GM23248 (cell line): ENCODE results near the gene RINL. TPM values are rescaled to one million over a fixed set of nuclear protein-coding genes. Genes with fewer than 3 reads are reported as not detected.
"Not testable (repeated sequence)": the region's sequence is repeated elsewhere in the genome, so short reads cannot be mapped to it uniquely, and the experiment has no call there.

Experiments used
- DNase-seq: peaks from one replicate; pipeline ENCODE4 v3.0.0-alpha.2; 2015
- H2AFZ ChIP-seq: fragments of 200-600 bp; sonication (generic); 2 replicates; pipeline ENCODE4 v1.6.1; 2016; ENCODE audit warnings: antibody characterized with exemption
- H3F3A ChIP-seq: fragments of 200-600 bp; sonication (generic); 2 replicates; pipeline ENCODE4 v1.6.1; 2016; ENCODE audit warnings: mild to moderate bottlenecking, antibody characterized with exemption, mixed run types; ENCODE audit not compliant: insufficient read depth
- H3K27ac ChIP-seq: fragments of 200-600 bp; sonication (generic); 2 replicates; pipeline ENCODE4 v1.5.1; 2016; ENCODE audit warnings: mild to moderate bottlenecking
- H3K27me3 ChIP-seq: fragments of 200-600 bp; sonication (generic); replicated peaks from 2 replicates; pipeline ENCODE4 v1.6.1; 2016; ENCODE audit warnings: mild to moderate bottlenecking; ENCODE audit not compliant: insufficient read depth
- H3K36me3 ChIP-seq: fragments of 200-600 bp; sonication (generic); 2 replicates; pipeline ENCODE4 v1.6.1; 2016; ENCODE audit warnings: low read depth, mild to moderate bottlenecking
- H3K4me1 ChIP-seq: fragments of 200-600 bp; sonication (generic); 2 replicates; pipeline ENCODE4 v1.6.1; 2016; ENCODE audit warnings: mild to moderate bottlenecking; ENCODE audit not compliant: insufficient read depth
- H3K4me2 ChIP-seq: fragments of 200-600 bp; sonication (generic); one replicate; pipeline ENCODE4 v1.6.1; 2016; ENCODE audit warnings: mild to moderate bottlenecking; ENCODE audit not compliant: unreplicated experiment
- H3K4me3 ChIP-seq: fragments of 200-600 bp; sonication (generic); 2 replicates; pipeline ENCODE4 v1.5.1; 2016; ENCODE audit warnings: mild to moderate bottlenecking
- H3K79me2 ChIP-seq: fragments of 200-600 bp; sonication (generic); 2 replicates; pipeline ENCODE4 v1.6.1; 2016; ENCODE audit warnings: mild to moderate bottlenecking; ENCODE audit not compliant: insufficient read depth
- H3K9ac ChIP-seq: fragments of 200-600 bp; sonication (generic); 2 replicates; pipeline ENCODE4 v1.6.1; 2016; ENCODE audit warnings: mild to moderate bottlenecking
- H3K9me2 ChIP-seq: fragments of 200-600 bp; sonication (generic); 2 replicates; pipeline ENCODE4 v1.6.1; 2016; ENCODE audit warnings: mixed run types, mild to moderate bottlenecking, moderate library complexity; ENCODE audit not compliant: insufficient read depth
- H3K9me3 ChIP-seq: fragments of 200-600 bp; sonication (generic); one replicate; pipeline ENCODE4 v1.6.1; 2017; ENCODE audit warnings: low read depth
- H4K20me1 ChIP-seq: fragments of 200-600 bp; sonication (generic); 2 replicates; pipeline ENCODE4 v1.6.0; 2016; ENCODE audit not compliant: insufficient read depth
- EZH2 ChIP-seq: fragments of 200-600 bp; sonication (generic); IDR thresholded peaks from 2 replicates; pipeline ENCODE4 v1.6.1; 2018; ENCODE audit warnings: antibody characterized with exemption, mild to moderate bottlenecking; ENCODE audit not compliant: insufficient read depth, poor library complexity, severe bottlenecking
- EZH2phosphoT487 ChIP-seq: fragments of 200-600 bp; sonication (generic); IDR thresholded peaks from 2 replicates; pipeline ENCODE4 v1.6.1; 2018; ENCODE audit warnings: antibody characterized with exemption, moderate library complexity, mild to moderate bottlenecking, low read depth; ENCODE audit not compliant: insufficient read depth
- WGBS, 2 experiments: methylation state at CpG; one replicate each; pipeline ENCODE4 v1.1.6; 2015 to 2017; ENCODE audit warnings: low lambda C conversion rate in 2 of 2, low coverage in 1 of 2; ENCODE audit errors: missing lambda C conversion rate in 2 of 2; 5-methylcytosine and 5-hydroxymethylcytosine counted together
- in situ Hi-C: fragments of 300-500 bp; cut with MboI; formaldehyde crosslinking; loops from 2 replicates; pipeline ENCODE4 v1.15.0; 2020
- polyA plus RNA-seq: library from polyadenylated mRNA; unstranded; fragments of >200 nt; fragmentation: Nextera tagmentation; extraction: Ambion mirVana; gene quantifications from 2 replicates; pipeline ENCODE4 v1.2.1, GENCODE V29; 2016
- total RNA-seq: library from RNA; depleted of rRNA; stranded (reverse); fragments of >200 nt; shearing (Covaris generic); gene quantifications from 2 replicates; pipeline ENCODE4 v1.2.3, GENCODE V29; 2014

RINL gene
- total and polyA plus RNA-seq, 2 experiments from 2014 or later = 2.0 to 5.8 TPM

DNA sequence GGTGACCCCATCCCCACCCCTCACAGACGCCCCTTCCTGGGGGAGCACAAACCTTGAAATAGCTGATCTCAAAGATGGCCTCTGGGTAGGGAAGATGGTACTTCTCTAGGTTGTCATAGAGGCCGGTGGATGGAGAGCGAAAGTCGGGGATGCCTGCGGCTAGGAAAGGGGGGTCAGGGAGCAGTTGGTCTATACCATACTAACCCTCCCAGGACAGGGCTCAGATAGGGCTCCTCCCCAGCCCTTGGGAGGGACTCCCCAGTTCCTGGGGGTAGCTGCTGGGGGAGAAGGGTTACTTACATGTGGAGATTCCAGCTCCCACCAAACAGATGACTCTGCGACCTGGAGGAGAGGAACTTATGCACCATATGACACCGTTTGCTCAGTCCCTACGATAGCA is 11.7 kb upstream of the RINL start:
- Histone ChIP-seq H3F3A (no peaks in the 10 kb centered on the region), H3K9me3 (no peaks in the 10 kb centered on the region), H3K4me3 (no peak overlapping the region), H3K27ac (no peak overlapping the region), H4K20me1 (no peaks in the 10 kb centered on the region), H3K36me3 (no peaks in the 10 kb centered on the region), H3K4me1 (no peaks in the 10 kb centered on the region), H3K9ac (no peak overlapping the region), H3K79me2 (no peaks in the 10 kb centered on the region), H2AFZ (no peak overlapping the region), H3K27me3 (no peaks in the 10 kb centered on the region), H3K9me2 (no peaks in the 10 kb centered on the region), H3K4me2 (no peak overlapping the region)
- in situ Hi-C loops = no loop called here
- WGBS, 2 experiments = 79 to 84% methylated on average over 8 of the region's 8 CpGs
- TF ChIP-seq EZH2 (no peak), EZH2phosphoT487 (no peak)
- DNase-seq = no peak

DNA sequence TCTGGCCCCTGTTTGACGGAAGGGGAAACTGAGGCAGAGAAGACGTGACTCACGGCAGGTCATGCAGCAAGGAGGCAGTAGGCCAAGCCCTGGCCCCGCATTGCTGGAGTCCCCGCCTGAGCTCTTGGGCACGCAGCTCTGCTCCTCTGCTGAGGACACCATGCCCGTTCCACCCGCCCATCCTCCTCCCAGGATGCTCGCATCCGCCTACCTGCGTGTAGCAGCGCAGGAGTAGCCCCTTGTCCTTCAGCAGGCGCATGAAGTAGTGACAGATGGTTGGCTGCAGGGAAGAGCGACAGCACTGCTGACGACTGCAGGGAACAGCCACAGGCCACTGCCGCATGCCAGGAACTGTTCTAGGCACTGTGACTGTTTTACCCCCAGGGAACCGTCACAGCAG is 10.8 kb upstream of the RINL start:
- no peak for TF ChIP-seq EZH2
- TF ChIP-seq EZH2phosphoT487 = no peak
- H3K27ac ChIP-seq = no peak overlapping the region
- H4K20me1 ChIP-seq = no peaks in the 10 kb centered on the region
- no peaks in the 10 kb centered on the region for H3F3A ChIP-seq
- no peak for DNase-seq
- no peak overlapping the region for H2AFZ ChIP-seq
- H3K9me3 ChIP-seq = no peaks in the 10 kb centered on the region
- no peaks in the 10 kb centered on the region for H3K4me1 ChIP-seq
- H3K79me2 ChIP-seq = no peaks in the 10 kb centered on the region
- in situ Hi-C loops = no loop called here
- H3K9me2 ChIP-seq = no peaks in the 10 kb centered on the region
- H3K4me3 ChIP-seq = no peak overlapping the region
- H3K9ac ChIP-seq = no peak overlapping the region
- no peaks in the 10 kb centered on the region for H3K36me3 ChIP-seq
- H3K4me2 ChIP-seq = no peak overlapping the region
- 85 to 89% methylated on average over 16 to 17 of the region's 17 CpGs for WGBS, 2 experiments
- no peaks in the 10 kb centered on the region for H3K27me3 ChIP-seq

- DNase-seq, in situ Hi-C loops, H3K27me3 ChIP-seq, H4K20me1 ChIP-seq, H3K4me2 ChIP-seq, H3K4me1 ChIP-seq, H3F3A ChIP-seq, H3K36me3 ChIP-seq, H3K9me2 ChIP-seq, H3K9ac ChIP-seq, H2AFZ ChIP-seq, H3K9me3 ChIP-seq, H3K4me3 ChIP-seq, H3K27ac ChIP-seq, H3K79me2 ChIP-seq: not testable (repeated sequence)
- WGBS, 2 experiments = 86 to 88% methylated on average over 3 of the region's 3 CpGs
Observed at GRCh38 chr19:38884691-38885090, 6.6 kb upstream of the RINL start.

- Histone ChIP-seq H3K4me2 (no peak overlapping the region), H3K27me3 (no peaks in the 10 kb centered on the region), H3K9me3 (no peaks in the 10 kb centered on the region), H3K79me2 (no peaks in the 10 kb centered on the region), H4K20me1 (no peaks in the 10 kb centered on the region), H3K9ac (no peak overlapping the region), H3F3A (no peaks in the 10 kb centered on the region), H3K36me3 (no peaks in the 10 kb centered on the region), H2AFZ (no peak overlapping the region), H3K4me3 (no peak overlapping the region), H3K9me2 (no peaks in the 10 kb centered on the region), H3K27ac (no peak overlapping the region), H3K4me1 (no peaks in the 10 kb centered on the region)
- in situ Hi-C loops = no loop called here
- DNase-seq = no peak
- TF ChIP-seq EZH2phosphoT487 = no peak
- TF ChIP-seq EZH2 = no peak
- 97 to 98% methylated on average over 9 of the region's 9 CpGs for WGBS, 2 experiments
Observed at GRCh38 chr19:38883286-38883685, 5.2 kb upstream of the RINL start.

DNA sequence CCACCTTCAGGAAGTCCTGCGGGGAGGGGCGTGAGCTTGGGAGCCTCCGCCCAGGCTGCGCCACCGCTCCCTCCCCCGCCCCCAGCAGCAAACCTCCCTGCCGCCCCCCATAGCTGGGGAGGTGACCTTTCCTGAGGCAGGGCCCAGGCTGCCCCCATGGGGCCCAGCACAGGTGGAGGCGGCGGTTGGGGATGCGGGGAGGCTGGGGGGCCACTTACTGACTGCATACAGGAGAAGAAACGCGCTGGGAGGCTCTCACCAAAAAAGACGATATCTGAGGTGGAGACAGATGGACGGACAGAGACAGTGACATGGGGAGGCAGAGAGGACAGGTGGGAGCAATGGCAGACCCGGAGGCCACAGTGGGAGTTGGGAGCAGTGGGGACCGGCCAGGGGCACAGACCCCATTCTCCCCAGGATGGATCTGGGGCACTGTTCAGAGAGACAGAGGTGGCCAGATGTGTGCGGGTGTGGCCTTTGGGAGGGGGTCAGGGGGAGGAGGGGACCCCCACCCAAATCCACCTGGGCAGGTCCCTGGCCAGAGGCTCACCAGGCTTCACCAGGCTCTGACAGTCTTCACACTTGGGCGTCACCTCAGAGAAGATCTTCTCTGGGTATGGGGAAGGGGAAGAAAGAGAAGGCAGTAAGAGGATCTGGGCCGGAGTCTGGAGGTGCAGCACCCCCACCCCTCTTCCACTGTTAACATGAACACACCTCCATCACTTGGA is 3.0 kb upstream of the RINL start:
- H3K9me3 ChIP-seq = no peaks in the 10 kb centered on the region
- H3K9me2 ChIP-seq = no peaks in the 10 kb centered on the region
- TF ChIP-seq EZH2phosphoT487 (no peak), EZH2 (no peak)
- no peak for DNase-seq
- H3K4me1 ChIP-seq = no peaks in the 10 kb centered on the region
- in situ Hi-C loops = no loop called here
- no peak overlapping the region for H3K9ac ChIP-seq
- H3K27ac ChIP-seq = no peak overlapping the region
- no peaks in the 10 kb centered on the region for H3K79me2 ChIP-seq
- H3K4me2 ChIP-seq = no peak overlapping the region
- no peaks in the 10 kb centered on the region for H3K27me3 ChIP-seq
- H2AFZ ChIP-seq = no peak overlapping the region
- H3F3A ChIP-seq = no peaks in the 10 kb centered on the region
- no peak overlapping the region for H3K4me3 ChIP-seq
- 91 to 92% methylated on average over 9 to 19 of the region's 19 CpGs for WGBS, 2 experiments
- no peaks in the 10 kb centered on the region for H4K20me1 ChIP-seq
- no peaks in the 10 kb centered on the region for H3K36me3 ChIP-seq
